NCI-H226 (cell line): Measurements from ENCODE around the gene SLC16A8.
A peak's percentile ranks its signal among the peaks of the same experiment; 100 is the strongest.
"Not testable (repeated sequence)": the region's sequence is repeated elsewhere in the genome, so short reads cannot be mapped to it uniquely, and the experiment has no call there.

Source experiments
- DNase-seq: peaks from one replicate; pipeline ENCODE4 v3.0.0-alpha.2; 2015

The SLC16A8 gene, protein sequence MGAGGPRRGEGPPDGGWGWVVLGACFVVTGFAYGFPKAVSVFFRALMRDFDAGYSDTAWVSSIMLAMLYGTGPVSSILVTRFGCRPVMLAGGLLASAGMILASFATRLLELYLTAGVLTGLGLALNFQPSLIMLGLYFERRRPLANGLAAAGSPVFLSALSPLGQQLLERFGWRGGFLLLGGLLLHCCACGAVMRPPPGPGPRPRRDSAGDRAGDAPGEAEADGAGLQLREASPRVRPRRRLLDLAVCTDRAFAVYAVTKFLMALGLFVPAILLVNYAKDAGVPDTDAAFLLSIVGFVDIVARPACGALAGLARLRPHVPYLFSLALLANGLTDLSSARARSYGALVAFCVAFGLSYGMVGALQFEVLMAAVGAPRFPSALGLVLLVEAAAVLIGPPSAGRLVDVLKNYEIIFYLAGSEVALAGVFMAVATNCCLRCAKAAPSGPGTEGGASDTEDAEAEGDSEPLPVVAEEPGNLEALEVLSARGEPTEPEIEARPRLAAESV

DNA sequence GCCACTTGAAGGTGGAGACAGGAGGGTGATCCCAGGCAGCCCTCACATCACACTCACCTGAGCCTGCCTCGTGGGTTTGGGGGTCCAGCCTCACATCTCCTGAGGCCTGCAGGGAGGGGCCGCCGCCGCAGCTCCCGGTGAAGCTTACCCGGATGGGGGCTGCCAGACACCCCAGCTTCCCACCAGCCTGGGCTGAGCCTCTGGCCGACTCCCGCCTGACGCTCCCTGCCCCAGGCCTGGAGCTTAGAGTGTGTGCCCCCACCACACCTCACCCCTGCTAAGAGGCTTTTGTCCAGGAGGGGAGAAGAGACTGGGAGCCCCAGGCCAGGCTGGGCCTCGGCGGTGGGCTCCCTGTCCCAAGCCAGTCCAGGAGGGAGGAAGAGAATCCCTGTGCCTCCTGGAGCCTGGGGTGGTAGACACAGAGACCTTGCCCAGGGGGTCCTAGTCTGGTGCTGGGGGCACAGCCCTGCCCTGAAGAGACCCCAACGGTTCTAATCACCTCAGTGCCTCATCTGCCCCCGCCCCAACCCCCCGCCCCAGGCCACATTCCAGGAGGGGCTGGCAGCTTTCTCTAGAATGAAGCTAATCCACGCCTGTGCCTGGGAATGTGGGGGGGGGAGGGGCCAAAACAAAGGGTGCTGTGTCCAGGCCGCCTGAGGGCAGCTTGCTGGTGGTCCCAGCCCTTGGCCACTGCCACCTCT, at the start of gene SLC16A8:
TSS of gene SLC16A8 (minus strand) at position 254 of the 701 bp plus-strand sequence. CDS start 1,311 bp downstream, outside the sequence.
- DNase-seq = no peak

DNA sequence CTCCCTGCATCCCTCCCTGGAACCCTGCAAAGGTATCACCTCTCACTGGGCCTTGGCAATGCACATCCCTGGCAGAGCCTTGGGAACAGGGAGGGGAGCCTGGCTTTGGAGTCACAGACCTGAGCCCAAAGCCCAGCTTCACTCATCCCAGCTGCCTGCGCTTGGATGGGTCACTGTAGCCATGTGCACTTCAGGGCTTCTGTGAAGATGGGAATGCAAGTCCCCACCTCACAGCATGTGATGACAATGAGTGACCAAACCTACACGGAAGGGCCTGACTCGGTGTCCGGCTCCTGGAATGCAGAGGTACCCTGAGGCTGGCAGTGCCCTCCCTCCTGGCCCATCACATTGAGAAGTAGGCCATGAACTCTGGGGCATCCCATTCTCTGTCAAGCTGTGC, 49.3 kb upstream of the SLC16A8 start:
- no peak for DNase-seq

DNA sequence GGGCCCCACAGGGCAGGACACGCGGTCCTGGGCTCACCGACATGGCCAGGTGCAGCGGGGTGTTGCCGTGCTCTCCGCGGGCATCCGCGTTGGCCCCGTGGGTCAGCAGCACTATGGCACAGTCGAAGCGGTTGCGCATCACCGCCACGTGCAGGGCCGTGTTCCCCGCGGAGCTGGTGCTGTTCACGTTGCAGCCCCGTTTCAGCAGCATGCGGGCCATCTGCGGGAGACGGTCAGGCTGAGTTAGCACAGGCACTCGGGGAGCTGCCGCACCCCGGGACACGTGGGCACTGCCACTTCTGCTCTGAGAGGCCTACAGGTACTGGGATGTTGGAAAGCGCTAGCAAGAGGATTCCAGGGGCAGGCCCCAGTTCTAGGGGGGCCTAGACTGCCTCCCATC, 48.8 kb upstream of the SLC16A8 start:
- no peak for DNase-seq

DNA sequence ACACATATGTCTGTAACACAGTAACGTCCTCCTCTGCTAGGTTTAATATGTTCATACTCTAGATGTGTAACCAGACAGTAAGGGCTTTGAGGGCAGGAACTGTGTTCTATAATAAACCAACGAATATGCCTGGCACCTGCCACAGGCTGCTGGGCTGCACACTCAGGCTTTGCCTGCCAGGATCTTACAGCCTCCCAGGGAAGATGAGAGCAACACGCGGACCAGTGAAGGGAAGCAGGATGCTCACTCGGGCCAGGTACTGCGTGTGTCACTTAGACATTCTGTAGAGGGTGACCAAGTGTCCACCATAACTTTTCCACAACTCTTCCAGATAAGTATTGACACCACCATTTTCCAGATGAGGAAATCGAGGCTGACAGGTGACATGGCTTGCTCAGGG, 48.2 kb upstream of the SLC16A8 start:
- no peak for DNase-seq

DNA sequence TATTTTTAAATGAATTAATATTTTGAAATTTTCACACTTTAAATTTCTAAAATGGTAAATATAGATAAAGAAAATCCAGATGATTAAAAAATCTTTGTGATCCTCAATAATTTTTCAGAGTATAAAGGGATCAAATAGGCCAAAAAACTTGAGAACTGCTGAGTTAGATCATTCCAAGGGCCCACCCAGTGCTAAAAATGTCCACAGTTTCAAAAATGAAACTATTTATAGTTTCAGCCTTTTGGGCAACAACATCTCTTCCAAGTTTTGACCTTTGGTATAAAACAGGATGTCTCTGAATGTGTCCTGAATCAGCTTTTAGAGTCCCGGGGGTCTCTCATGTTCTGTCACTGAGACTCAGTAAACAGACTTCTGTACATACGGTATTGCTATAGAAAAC, 47.4 kb upstream of the SLC16A8 start:
- no peak for DNase-seq

DNA sequence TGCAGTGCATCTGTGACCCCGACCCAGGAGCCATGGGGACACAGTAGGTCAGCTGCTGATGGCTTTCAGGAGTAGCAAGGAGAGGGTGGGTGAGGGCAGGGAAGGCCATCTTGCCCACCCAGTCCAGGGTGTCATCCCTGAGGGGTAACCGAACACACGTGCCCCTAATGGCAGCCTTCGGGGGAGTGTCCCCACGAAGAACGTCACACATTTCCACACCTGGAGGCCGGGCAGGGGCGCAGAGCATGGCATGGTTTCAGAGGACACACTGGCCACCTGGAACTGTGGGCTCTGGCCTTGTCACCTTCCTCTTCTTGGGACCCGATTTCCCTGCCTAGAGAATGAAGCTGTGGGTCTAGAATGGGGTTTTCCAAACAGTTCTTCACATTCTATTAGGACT, 45.9 kb upstream of the SLC16A8 start:
- no peak for DNase-seq

DNA sequence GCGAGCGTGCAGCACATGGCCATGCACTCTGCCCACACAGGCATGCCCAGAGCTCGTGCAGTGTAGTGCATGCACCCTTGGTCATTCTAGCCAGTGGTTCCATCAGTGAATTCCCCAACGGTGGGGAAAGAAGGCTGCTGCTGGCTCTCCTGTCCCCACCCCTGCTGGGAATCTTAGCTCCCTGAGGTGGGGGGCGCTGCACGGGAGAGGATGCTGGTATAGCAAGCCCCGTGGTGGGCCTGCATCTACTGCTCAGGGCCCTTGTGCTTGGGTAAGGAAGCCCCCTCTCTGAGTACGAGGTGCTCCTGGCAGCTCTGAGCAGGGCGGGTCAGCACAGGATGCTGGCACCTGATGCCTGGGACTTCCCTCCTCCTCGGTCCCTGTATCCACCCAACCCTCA, 45.0 kb upstream of the SLC16A8 start:
- no peak for DNase-seq

DNA sequence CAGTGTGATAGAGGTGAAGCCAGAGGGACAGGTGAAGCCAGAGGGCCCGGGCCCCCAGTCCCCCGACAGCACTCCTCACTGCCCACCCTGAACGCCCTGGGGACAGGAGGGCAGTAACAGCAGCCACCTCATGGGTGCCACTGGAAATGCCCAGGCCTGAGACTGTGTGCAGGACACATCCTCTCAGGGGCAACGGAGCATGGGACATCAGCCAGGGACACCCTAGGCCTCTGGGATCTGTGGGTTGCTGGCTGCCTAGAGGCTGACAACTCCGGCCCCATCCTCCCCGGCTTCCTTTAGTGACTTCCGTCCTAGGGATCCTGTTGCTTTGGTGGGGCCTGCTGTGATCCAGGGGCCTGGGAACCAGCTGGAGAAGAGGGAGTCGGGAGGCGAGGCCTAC, 43.9 kb upstream of the SLC16A8 start:
- DNase-seq = no peak

DNA sequence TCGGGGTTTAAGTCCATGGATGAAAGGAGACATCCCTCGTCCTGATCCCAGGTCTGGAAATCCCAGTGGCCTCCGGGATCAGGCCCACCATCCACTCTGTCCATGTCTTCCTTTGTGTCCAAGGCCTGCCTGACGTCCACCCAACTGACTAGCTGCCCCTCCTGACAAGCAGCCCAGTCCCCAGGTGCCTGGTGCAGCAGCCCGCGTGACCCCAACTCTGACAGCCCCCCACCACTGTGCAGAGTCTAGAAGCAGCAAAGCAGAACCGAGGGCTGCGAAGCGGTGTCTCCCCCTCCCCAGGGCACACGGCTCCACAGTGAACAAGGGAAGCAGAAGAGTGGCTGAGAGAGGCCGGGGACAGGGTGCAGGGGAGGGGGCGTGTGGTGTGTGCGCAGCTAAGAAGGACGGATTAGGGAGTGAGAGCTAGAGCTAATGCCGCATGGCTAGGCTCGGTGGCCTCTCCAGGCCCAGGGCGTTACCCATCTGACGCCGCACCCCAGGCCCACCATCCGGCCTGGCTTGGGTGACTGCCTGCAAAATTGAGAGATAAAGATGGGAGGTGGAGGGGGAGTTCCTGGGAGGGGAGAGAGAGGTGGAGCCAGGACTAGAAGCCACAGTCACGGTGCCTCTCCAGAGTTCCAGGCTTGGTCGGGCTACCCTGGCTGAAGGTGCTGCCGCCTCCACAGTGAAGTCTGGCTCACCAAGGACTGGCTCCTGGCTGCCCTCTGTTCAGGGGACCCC, 43.1 kb upstream of the SLC16A8 start:
- no peak for DNase-seq

DNA sequence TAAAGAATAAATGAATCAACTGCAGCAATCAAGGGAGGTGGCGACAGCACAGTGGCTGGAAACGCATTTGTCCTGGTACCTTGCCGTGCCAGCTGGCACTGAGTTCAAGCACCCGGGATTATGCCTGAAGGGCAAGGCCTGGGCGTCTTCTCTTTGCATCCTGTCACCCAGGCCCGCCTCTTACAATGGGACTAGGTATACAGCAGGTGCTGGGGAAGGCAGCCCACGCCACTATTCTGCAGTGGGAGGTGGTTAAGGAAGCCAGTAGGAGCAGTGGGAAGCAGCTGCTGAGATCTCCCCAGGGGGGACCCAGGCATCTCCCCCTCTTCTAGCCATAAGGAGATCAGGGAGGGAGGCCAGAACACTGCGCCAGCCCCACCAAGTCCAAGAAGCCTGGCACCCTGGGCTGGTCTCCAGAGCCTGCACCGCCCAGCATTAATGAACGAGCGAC, 41.8 kb upstream of the SLC16A8 start:
- no peak for DNase-seq

DNA sequence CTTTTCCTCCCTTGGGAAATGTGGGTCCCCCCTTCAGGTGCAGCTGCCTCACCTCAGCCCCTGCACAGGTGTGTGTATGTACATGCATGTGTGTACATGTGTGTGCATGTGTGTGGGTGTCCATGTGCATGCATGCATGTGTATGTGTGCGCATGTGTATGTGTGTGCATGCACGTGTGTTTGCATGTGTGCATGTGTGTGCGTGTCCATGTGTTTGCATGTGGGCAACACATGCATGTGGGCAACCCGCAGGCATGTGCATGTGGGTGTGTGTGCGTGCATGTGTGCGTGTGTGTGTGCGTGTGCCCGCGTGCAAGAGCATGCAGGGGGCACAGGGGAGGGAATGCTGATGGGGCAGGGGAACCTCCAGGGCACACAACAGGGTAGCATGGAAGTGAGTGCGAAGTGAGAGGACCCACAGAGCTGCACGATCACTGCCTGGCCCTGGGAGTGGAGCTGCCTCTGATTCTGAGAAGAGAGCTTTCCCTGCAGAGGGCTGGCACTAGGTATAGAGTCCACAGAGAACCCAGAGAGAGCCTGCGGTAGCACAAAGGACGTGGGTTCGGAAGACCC, 41.1 kb upstream of the SLC16A8 start:
- no peak for DNase-seq

DNA sequence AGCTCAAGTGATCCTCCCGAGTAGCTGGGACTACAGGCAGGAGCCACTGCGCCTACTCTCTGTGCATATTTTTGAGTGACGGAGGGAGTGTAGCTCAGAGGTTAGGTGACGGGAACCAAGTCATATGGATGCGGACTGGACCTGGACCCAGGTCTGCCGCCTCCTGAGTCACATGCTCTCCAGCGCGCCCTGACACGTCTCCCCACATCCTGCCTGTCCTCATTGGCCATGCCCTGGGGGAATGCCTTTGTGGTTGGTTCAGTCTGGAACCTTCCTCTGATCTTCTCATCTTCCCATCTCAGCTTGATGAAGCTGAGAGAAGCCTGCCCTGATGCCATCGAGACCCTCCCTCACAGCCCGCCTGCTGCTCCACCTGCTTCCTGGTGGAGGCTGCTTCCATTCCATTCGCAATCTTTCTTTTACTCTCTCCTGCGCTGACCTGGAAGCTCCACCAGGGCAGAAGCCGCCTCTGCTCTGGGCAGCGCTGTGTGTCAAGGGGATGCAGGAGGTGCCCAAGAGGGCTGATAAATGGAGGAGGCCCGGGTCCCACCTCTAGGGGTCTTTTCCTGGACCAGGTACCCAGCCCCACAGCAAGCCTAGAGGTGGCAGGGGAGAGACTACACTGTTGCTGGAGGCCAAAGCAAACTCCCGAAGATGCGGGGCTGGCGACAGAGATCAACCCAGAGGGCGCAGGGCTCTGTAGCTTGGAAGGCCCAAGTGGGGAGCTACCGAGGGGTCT, 40.4 kb upstream of the SLC16A8 start:
- DNase-seq = no peak

DNA sequence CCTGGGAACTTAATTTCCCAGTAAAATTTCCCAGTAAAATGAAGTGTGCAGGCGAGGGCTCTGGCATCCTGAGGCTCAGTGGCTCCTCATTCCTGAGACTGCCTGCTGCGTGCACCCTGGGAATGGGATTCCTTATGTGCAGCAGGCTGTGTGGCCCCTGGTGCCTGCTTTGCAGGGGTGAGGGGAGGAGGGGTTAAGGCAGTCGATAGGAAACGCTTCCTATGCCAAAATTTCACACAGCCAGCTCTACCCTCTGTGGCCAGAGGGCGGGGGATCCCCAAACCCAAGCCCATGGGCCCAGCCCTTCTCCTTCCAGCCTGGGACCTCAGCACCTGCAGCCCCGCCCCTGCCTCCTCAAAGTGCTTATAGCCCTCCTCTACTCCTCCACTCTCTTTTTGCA, 38.6 kb upstream of the SLC16A8 start:
- no peak for DNase-seq

DNA sequence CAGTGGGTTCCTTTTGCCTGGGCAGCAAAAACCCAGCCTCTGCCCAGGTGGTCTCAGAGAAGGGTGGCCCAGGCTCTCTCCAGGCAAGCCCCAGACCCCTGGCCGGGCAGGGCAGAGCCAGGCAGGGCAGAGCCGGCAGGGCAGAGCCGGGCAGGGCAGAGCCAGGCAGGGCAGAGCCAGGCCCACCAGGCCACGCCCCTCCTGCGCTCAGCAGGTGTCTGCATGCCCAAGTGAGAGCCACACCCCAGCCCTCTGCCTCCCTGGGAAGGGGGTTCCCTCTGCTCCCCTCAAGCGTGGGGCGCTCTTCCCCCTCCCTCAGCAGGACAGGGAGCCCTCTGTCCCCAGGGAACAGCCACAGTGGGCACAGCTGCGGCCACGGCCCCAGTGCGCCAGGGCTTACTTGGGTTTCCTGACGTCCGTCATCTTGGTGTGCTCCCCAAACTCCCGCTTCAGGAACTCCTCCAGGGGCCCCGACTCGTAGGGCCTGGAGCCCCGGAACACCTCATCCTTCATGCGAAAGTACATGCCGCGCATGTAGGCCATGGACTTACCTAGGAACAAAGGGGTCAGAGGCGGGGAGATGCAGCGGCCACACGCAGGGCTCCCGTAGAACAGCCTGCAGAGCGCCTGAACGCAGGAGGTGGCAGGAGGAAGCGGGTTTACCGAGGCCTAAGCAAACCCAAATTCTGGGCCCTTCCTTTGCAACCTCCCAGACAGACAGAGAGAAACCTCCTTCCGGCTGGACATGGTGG, 36.6 kb upstream of the SLC16A8 start:
- DNase-seq = no peak

DNA sequence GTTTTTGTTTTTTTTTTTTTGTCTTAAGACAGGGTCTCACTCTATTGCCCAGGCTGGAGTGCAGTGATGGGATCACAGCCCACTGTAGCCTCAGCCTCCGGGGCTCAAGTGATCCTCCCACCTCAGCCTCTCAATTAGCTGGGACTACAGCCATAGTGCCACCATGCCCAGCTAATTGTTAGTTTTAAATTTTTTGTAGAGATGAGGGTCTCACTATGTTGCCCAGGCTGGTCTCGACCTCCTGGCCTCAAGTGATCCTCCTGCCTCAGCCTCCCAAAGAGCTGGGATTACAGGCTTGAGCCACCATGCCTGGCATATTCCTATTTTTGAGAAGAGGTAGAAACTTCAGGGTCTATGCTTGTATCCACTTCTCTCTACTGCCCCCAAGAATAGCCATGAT, 34.8 kb upstream of the SLC16A8 start:
- DNase-seq = not testable (repeated sequence)

DNA sequence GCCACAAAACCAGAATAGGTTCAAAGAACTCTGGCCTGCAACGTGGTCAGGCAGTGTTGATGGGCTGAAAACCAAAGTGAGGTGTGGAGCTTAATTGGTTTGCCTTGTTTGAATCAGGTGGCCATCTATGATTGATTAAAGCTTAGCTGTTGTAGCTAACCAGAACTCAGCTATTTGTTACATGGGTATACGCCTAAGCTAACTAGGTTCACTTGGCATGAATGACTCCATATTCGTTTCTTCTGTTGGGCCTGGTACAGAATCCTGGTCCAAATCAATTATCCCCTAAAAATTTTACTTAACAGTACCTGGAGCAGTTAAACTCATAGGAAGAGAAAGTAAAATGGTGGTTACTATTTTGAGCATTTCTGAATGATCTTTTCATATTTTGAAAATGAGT, 34.2 kb upstream of the SLC16A8 start:
- no peak for DNase-seq

DNA sequence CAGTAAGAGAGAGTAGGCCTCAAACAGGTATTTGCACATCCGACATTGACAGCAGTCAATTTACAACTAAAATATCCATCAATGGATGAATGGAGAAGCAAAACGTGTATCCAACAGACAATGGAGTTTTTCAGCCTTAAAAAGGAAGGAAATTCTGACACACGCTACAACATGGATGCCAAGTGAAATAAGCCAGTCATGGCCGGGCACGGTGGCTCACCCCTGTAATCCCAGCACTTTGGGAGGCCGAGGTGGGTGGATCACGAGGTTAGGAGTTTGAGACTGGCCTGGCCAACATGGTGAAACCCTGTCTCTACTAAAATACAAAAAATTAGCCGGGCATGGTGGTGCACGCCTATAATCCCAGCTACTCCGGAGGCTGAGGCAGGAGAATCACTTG, 33.6 kb upstream of the SLC16A8 start:
- DNase-seq = not testable (repeated sequence)

DNA sequence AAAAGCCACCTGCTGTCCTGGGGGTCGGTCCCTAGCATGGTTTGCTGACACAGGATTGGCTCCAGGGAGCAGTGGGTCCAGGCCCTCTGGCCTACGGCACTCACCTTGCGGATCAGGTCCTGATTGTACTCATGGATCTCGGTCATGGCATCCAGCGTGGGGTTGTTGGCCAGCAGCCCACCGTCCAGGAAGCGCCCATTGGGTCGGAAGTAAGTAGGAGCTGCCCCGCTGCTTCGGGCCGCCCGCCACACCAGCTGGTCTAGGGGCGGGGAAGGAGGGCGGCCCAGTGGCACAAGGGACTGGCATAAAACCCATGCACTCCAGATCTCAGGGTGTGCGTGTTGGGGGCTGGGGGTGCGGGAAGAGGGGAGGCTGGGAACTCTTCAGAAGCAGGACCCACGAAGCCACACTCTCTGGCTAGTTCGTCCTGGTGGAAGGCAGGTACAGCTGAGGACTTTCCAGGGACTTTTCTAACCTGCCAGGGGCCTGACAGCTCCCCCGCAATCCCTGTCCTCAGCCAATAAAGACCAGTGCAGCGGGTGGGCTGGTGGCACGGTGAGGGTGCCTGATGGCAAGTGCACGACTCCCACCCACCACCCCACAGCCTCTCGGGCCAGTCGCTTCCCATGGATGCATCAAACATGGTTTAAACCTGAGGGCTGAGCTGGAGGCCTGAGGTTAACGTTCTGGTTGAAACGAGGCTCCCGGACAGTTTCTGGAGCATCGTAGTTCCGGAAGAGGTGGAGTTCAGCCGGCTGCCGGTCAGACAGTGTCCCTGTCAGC, 31.6 kb upstream of the SLC16A8 start:
- no peak for DNase-seq

DNA sequence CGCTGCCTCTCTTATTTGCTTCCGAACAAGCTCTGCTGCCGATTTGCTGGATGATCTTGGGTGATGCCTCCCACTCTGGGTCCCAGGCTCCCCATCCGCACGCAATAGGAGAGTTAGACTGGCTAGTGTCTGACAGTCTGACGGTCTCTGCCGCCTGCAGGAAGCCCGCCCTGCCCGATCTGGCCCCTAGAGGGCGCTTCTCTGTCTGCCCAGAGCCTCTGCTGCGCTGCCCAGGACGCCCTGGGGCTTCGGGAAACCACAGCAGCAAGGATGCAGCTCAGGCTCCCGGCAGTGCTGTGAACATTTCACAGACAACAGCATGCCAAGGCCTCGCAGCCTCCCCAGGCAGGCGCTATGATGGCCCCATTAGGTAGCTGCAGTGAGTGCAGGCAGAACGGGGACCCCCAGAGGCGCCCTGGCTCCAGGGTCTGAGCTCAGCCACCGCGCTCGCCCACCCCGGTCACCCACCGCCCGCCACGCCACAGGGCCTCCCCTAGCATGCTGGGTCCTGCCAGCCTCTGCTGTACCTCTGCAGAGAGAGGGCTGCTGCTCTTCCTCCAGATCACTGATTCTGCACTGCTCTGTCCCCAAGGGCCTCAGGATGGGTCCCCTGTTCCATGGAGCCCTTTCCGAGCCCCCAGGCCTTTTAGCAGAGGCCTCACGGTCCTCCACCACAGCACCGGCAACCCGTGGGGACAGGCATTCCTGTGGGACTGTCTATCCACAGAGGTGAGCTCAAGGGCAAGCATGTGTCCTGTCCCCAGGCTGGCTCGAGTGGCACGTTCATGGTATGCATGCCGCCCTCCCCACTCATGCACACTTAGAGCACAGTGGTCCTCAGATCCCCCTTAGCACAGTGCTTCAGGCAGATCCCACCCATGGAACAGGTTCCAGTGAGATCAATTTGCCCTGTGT, 30.8 kb upstream of the SLC16A8 start:
- peak; percentile 50 for DNase-seq

DNA sequence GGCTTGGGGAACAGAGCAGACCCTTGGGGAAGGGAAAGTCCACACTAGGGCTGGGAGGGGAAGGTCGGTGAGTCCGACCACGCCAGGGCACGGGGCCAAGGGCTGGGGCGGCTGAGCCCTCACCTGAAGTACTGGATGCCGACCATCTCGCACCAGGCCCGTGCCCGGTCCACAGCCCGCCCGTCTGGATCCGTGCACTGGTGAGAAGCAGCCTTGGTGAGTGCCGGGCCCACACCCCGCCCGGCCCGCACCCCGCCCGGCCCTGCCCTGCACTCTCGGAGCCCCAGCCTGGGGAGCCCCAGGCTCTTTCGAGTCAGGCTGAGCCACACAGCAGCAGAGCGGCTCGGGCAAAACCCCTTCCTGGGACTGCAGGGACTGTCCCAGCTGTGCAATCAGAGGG, 28.4 kb upstream of the SLC16A8 start:
- no peak for DNase-seq
